RCC 7860 (cell line): ENCODE measurements around the gene UBE2J2.

Experiments used
- DNase-seq: peaks from one replicate; pipeline ENCODE4 v3.0.0-alpha.2; 2015; ENCODE audit warnings: low spot score
- FAIRE-seq: peaks from 2 replicates; lab custom pipeline; 2012; peaks lifted over from hg19 to GRCh38; lab: Jason Lieb, UNC

Gene UBE2J2

GRCh38 chr1:1296070-1297061 is 22.7 kb upstream of the UBE2J2 start:
- no peak for FAIRE-seq
- DNase-seq: no peak

- FAIRE-seq (no peak), DNase-seq (no peak)
These were observed 21.7 kb upstream of the UBE2J2 start for GRCh38 chr1:1295154-1295923.

- FAIRE-seq: no peak
These were observed 20.7 kb upstream of the UBE2J2 start for GRCh38 chr1:1294250-1294890.

GRCh38 chr1:1293263-1294249 is 19.9 kb upstream of the UBE2J2 start:
- DNase-seq (no peak), FAIRE-seq (no peak)

More at GRCh38 chr1:1294250-1294890, 20.7 kb upstream of the UBE2J2 start:
- DNase-seq: no peak

GRCh38 chr1:1292851-1293250 is 19.2 kb upstream of the UBE2J2 start:
- FAIRE-seq: no peak
- no peak for DNase-seq

GRCh38 chr1:1292442-1292779 is 18.8 kb upstream of the UBE2J2 start:
- FAIRE-seq (no peak), DNase-seq (no peak)

GRCh38 chr1:1291548-1292441 is 18.1 kb upstream of the UBE2J2 start:
- FAIRE-seq: no peak
- DNase-seq: peak; percentile 47

GRCh38 chr1:1291023-1291528 is 17.4 kb upstream of the UBE2J2 start:
- DNase-seq (no peak), FAIRE-seq (no peak)

- no peak for FAIRE-seq
- no peak for DNase-seq
These were observed 16.6 kb upstream of the UBE2J2 start for GRCh38 chr1:1290238-1290731.

GRCh38 chr1:1287288-1288110 is 13.8 kb upstream of the UBE2J2 start:
- DNase-seq (no peak), FAIRE-seq (no peak)

GRCh38 chr1:1286313-1287261 is 12.9 kb upstream of the UBE2J2 start:
- DNase-seq (no peak), FAIRE-seq (no peak)

GRCh38 chr1:1285611-1286311 is 12.1 kb upstream of the UBE2J2 start:
- DNase-seq: no peak
- no peak for FAIRE-seq

GRCh38 chr1:1285102-1285571 is 11.5 kb upstream of the UBE2J2 start:
- FAIRE-seq (no peak), DNase-seq (no peak)

GRCh38 chr1:1284221-1285101 is 10.8 kb upstream of the UBE2J2 start:
- DNase-seq (no peak), FAIRE-seq (no peak)

- FAIRE-seq (no peak), DNase-seq (peak; percentile 33)
These were observed 10.2 kb upstream of the UBE2J2 start for GRCh38 chr1:1283821-1284220.
